HL-60 (cell line): ENCODE measurements around the gene SLC7A14.

Experiments
- DNase-seq, 2 experiments: peaks; one replicate each; pipeline ENCODE4 v3.0.0-alpha.2; 2010 to 2020; ENCODE audit warnings: low read depth in 1 of 2, low spot score in 1 of 2
- H3K27ac ChIP-seq: fragments of 250-450 bp; sonication (Bioruptor Pico); replicated peaks from 2 replicates; pipeline ENCODE4 v1.5.1; 2020; ENCODE audit warnings: mild to moderate bottlenecking, moderate library complexity
- H3K27me3 ChIP-seq: fragments of 250-450 bp; sonication (Bioruptor Pico); 2 replicates; pipeline ENCODE4 v1.5.1; 2021; ENCODE audit warnings: mild to moderate bottlenecking, moderate library complexity; ENCODE audit not compliant: insufficient read depth, poor library complexity, severe bottlenecking
- H3K4me3 ChIP-seq: replicated peaks from 2 replicates; pipeline ENCODE4 v1.5.1; 2011; ENCODE audit warnings: mild to moderate bottlenecking, control low read depth, low read length; ENCODE audit not compliant: insufficient read depth
- GABPA ChIP-seq: IDR thresholded peaks from 2 replicates; pipeline ENCODE4 v1.6.1; 2012; ENCODE audit warnings: low read depth
- POLR2AphosphoS5 ChIP-seq: IDR thresholded peaks from 2 replicates; pipeline ENCODE4 v1.6.1; 2012; ENCODE audit warnings: low read depth
- SPI1 ChIP-seq: IDR thresholded peaks from 2 replicates; pipeline ENCODE4 v1.6.1; 2012; ENCODE audit warnings: low read depth, mild to moderate bottlenecking, borderline replicate concordance
- TF ChIP-seq, protein P1 (sequence below): IDR thresholded peaks from 2 replicates; pipeline ENCODE4 v1.6.1; 2012; ENCODE audit warnings: low read depth; ENCODE audit not compliant: insufficient replicate concordance
- TF ChIP-seq, protein P2 (sequence below): IDR thresholded peaks from one replicate; pipeline ENCODE4 v1.5.1; 2011; ENCODE audit warnings: low read length, control low read depth, inconsistent platforms; ENCODE audit not compliant: insufficient read depth

SLC7A14 gene

DNA sequence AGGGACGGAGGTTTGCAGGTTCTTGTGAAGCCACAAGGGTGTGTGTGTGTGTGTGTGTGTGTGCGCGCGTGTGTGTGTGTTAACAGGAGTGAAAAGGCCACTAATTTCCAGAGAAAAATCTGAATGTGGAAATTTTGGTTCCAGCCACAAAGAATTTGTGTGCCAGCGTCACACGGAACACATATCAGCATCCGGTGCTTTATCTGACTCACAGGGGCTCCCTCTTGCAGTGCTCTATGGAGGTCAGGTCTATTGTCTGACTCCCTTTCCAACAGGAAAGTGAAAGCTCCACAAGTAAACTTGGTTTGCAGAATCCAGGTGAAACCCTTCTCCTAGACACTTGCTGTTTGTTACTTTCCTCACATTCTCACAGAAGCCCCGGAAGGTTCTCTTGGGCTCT, 161.0 kb downstream of the SLC7A14 start:
- no peak for DNase-seq
- TF ChIP-seq, protein P1, sequence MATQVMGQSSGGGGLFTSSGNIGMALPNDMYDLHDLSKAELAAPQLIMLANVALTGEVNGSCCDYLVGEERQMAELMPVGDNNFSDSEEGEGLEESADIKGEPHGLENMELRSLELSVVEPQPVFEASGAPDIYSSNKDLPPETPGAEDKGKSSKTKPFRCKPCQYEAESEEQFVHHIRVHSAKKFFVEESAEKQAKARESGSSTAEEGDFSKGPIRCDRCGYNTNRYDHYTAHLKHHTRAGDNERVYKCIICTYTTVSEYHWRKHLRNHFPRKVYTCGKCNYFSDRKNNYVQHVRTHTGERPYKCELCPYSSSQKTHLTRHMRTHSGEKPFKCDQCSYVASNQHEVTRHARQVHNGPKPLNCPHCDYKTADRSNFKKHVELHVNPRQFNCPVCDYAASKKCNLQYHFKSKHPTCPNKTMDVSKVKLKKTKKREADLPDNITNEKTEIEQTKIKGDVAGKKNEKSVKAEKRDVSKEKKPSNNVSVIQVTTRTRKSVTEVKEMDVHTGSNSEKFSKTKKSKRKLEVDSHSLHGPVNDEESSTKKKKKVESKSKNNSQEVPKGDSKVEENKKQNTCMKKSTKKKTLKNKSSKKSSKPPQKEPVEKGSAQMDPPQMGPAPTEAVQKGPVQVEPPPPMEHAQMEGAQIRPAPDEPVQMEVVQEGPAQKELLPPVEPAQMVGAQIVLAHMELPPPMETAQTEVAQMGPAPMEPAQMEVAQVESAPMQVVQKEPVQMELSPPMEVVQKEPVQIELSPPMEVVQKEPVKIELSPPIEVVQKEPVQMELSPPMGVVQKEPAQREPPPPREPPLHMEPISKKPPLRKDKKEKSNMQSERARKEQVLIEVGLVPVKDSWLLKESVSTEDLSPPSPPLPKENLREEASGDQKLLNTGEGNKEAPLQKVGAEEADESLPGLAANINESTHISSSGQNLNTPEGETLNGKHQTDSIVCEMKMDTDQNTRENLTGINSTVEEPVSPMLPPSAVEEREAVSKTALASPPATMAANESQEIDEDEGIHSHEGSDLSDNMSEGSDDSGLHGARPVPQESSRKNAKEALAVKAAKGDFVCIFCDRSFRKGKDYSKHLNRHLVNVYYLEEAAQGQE: no peak
- TF ChIP-seq, protein P2, sequence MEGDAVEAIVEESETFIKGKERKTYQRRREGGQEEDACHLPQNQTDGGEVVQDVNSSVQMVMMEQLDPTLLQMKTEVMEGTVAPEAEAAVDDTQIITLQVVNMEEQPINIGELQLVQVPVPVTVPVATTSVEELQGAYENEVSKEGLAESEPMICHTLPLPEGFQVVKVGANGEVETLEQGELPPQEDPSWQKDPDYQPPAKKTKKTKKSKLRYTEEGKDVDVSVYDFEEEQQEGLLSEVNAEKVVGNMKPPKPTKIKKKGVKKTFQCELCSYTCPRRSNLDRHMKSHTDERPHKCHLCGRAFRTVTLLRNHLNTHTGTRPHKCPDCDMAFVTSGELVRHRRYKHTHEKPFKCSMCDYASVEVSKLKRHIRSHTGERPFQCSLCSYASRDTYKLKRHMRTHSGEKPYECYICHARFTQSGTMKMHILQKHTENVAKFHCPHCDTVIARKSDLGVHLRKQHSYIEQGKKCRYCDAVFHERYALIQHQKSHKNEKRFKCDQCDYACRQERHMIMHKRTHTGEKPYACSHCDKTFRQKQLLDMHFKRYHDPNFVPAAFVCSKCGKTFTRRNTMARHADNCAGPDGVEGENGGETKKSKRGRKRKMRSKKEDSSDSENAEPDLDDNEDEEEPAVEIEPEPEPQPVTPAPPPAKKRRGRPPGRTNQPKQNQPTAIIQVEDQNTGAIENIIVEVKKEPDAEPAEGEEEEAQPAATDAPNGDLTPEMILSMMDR: no peak
- TF ChIP-seq GABPA (no peak), SPI1 (no peak), POLR2AphosphoS5 (no peak)
- Histone ChIP-seq H3K4me3 (no peak overlapping the region), H3K27ac (no peak overlapping the region), H3K27me3 (peaks cover 8% of the 10 kb centered on the region)

DNA sequence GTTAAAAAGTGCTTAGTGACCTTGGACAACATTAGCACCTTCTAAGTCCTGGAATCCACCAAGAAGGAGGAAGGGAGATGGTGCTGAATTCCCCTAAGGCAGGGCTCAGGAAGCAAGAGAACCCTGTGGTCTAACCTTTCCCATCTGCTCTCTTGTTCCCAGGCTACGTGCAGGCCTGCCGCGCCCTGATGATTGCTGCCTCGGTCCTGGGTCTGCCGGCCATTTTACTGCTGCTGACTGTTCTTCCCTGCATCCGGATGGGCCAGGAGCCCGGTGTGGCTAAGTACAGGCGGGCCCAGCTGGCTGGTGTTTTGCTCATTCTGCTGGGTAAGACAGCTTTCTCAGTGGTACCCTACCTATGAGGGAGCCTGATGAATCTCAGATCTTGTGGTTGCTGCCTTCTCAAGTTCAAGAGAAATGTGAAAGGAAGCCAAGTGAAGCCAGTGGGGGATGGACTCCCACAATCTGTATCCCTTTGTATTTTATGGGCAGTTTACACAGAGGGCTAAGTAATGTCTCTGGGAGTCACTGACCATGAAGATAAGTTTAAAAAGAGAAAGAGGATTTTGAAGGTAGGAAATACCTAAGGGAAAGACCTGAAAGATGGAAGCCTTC, 162.8 kb downstream of the SLC7A14 start:
- H3K4me3 ChIP-seq: no peak overlapping the region
- H3K27ac ChIP-seq: no peak overlapping the region
- H3K27me3 ChIP-seq: peaks cover 22% of the 10 kb centered on the region
- TF ChIP-seq POLR2AphosphoS5: no peak
- DNase-seq: no peak

DNA sequence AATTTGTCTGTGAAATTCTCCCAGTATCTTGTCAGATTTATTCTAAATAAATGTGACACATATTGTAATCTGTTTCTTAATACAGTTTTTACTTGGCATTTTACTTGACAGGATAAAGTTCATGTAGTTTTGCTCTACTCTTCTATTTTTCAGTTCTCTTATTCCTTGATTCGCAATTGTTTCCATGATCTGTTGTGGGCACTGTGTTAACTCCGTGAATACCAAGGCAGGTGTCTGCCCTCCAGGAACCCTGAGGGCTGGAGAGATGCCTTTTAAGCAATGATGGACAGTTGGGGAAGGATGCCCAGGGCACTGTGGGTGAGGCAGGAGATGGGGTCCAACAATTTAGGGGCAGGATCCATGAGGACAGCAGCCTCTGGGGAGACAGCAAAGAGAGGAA, 164.1 kb downstream of the SLC7A14 start:
- Histone ChIP-seq H3K27ac (no peak overlapping the region), H3K4me3 (no peak overlapping the region), H3K27me3 (peaks cover 35% of the 10 kb centered on the region)
- DNase-seq: no peak
- TF ChIP-seq POLR2AphosphoS5 (no peak), SPI1 (no peak), GABPA (no peak)
- TF ChIP-seq, protein P1: no peak
- TF ChIP-seq, protein P2: no peak

DNA sequence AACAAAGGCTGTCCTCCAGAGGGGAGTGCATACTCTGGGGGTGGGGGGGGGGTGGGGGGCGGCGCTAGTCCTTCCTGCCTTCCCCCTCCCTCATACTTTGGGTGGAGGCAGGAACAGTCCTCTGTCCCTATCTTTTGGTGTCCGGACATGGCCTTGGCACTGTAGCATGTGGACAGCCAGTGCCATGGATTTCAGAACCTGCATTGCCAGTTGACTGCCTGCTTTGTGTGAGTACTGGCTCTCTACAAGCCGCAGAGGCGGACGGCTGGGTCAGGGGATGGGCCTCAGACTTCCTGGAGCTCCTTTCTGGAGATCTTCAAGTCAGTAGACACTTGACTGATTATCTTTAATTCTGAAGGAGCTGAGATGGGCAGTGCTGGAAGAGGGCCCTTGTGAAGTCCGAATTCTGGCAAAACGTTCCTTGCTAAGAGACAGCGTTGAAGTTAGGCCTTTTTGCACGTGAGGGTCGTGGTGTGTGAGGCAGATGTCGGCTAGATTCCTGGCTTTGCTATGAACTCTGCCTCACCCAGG, 164.7 kb downstream of the SLC7A14 start:
- TF ChIP-seq, protein P2: no peak
- no peak for TF ChIP-seq SPI1
- TF ChIP-seq, protein P1: no peak
- no peak for TF ChIP-seq GABPA
- no peak for TF ChIP-seq POLR2AphosphoS5
- Histone ChIP-seq H3K4me3 (no peak overlapping the region), H3K27ac (no peak overlapping the region), H3K27me3 (peaks cover 35% of the 10 kb centered on the region)
- no peak for DNase-seq
